Hepatocyte (in vitro differentiated cells): ENCODE measurements around the gene TBC1D13.

ENCODE experiments used
- EZH2 ChIP-seq: fragments of 200-600 bp; sonication (generic); IDR thresholded peaks from 2 replicates; pipeline ENCODE4 v1.6.1; 2016; ENCODE audit warnings: antibody characterized with exemption, mild to moderate bottlenecking, borderline replicate concordance
- EZH2phosphoT487 ChIP-seq: fragments of 200-600 bp; sonication (generic); IDR thresholded peaks from one replicate; pipeline ENCODE4 v1.6.1; 2018; ENCODE audit warnings: antibody characterized with exemption, mild to moderate bottlenecking, low read depth, moderate library complexity; ENCODE audit not compliant: unreplicated experiment, severe bottlenecking
- TF ChIP-seq, protein P1 (sequence below): fragments of 200-600 bp; sonication (generic); IDR thresholded peaks from 2 replicates; pipeline ENCODE4 v1.5.1; 2016; ENCODE audit warnings: antibody characterized with exemption, mild to moderate bottlenecking; ENCODE audit not compliant: poor library complexity

DNA sequence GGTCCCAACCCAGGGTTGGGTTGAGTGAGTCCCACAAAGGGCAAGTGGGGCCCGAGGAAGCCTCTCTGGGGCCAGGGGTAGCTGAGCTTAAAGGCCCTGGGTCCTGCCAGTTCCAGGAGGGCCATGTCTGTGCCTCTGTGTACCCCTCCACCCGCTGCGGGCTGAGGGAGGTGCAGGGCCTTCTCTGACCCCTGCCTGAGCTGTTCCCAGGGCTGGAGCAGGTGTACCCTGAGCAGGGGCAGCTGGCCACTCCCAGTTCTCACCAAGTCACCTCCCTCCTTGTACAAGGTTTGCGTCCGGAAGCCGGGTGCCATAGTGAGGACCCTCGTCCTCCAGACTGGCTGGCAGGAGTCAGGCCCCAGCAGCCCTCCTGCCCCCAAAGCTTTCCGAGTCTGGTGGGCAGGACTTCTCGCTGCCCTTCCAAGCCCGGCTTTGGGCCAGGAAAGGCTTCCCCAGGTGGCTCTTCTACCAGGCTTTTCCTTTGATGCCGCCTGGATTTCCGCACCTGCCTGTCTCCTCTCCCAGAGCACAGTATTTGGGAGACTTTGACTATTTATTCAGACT lies 22.1 kb downstream of the TBC1D13 start:
- TF ChIP-seq, protein P1, sequence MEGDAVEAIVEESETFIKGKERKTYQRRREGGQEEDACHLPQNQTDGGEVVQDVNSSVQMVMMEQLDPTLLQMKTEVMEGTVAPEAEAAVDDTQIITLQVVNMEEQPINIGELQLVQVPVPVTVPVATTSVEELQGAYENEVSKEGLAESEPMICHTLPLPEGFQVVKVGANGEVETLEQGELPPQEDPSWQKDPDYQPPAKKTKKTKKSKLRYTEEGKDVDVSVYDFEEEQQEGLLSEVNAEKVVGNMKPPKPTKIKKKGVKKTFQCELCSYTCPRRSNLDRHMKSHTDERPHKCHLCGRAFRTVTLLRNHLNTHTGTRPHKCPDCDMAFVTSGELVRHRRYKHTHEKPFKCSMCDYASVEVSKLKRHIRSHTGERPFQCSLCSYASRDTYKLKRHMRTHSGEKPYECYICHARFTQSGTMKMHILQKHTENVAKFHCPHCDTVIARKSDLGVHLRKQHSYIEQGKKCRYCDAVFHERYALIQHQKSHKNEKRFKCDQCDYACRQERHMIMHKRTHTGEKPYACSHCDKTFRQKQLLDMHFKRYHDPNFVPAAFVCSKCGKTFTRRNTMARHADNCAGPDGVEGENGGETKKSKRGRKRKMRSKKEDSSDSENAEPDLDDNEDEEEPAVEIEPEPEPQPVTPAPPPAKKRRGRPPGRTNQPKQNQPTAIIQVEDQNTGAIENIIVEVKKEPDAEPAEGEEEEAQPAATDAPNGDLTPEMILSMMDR, result no peak
- TF ChIP-seq EZH2, result no peak
- no peak for TF ChIP-seq EZH2phosphoT487
